Stimulated activated CD8-positive, alpha-beta memory T cell treated with anti-CD3 and anti-CD28 coated beads, Interleukin-7, amount 100 ng/mL, for 4 hours (primary cell): ENCODE measurements around the gene ATP6V0E2.
"Not testable (repeated sequence)": the region's sequence is repeated elsewhere in the genome, so short reads cannot be mapped to it uniquely, and the experiment has no call there.

ENCODE experiments used
- DNase-seq, 2 donors: peaks; one replicate each; pipeline ENCODE4 v3.0.0-alpha.2; 2020; ENCODE audit warnings: low read depth in 2 of 2

The ATP6V0E2 gene

DNA sequence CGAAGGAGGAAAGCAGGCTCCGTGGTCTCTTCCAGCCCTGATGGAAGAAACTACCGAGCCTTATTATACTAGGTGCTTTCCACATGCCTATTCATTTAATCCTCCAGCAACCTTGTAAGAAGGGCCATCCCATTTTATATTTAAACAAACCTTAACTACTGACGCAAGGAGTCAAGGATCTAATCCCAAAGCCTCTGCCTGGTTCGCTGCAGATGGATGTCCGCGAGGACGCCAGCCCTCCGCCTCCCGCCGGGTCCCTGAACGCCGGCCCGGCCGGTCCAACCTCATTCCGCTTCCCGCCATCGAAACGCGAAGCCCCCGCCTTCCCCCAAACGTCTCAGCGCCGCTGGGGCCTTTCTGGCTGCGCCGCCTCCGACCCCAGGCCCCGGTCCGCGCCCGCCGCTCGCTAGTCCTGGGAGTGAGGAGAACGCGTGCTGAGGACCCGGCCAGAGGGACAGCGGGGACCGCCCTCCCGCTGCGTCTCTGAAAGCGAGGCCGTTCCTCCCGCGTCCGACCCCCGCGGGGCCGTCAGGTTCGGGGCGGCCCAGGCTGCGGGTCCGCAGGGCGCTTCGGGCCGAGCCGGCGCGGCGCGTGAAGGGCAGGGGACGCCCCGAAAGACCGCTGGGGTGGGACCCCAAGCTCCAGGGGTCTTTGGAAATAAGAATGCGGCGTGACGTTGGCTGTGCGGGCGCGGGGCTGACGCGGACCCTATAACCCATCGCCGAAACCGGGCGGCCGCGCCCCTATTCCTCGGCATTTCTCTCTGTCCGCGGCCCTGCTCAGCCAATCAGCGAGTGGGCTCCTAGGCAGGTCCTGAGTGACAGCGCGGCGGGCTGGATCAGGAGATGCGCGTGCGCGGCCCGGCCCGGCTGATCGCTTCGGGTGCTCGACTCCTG lies at the start of gene ATP6V0E2:
Gene ATP6V0E2, plus strand, starts transcription at position 896 of the 896 bp plus-strand sequence. CDS start 97 bp downstream, outside the sequence.
- DNase-seq: peak; percentile 84 to 92

DNA sequence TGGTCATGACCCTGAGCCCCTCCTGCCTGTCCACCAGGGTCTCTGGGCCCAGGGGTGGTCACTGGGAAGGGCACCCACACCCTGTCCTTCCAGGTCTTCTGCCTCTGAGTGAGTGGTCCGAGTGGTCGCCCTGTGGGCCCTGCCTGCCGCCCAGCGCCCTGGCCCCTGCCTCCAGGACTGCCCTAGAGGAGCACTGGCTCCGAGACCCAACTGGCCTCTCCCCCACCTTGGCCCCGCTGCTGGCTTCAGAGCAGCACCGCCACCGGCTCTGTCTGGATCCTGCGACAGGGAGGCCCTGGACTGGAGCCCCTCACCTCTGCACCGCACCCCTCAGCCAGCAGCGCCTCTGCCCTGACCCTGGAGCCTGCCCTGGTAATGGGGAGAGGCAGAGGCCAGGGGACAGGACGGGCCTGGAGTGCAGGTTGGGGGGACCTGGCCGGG lies 49.4 kb upstream of the ATP6V0E2 start:
- DNase-seq: no peak

DNA sequence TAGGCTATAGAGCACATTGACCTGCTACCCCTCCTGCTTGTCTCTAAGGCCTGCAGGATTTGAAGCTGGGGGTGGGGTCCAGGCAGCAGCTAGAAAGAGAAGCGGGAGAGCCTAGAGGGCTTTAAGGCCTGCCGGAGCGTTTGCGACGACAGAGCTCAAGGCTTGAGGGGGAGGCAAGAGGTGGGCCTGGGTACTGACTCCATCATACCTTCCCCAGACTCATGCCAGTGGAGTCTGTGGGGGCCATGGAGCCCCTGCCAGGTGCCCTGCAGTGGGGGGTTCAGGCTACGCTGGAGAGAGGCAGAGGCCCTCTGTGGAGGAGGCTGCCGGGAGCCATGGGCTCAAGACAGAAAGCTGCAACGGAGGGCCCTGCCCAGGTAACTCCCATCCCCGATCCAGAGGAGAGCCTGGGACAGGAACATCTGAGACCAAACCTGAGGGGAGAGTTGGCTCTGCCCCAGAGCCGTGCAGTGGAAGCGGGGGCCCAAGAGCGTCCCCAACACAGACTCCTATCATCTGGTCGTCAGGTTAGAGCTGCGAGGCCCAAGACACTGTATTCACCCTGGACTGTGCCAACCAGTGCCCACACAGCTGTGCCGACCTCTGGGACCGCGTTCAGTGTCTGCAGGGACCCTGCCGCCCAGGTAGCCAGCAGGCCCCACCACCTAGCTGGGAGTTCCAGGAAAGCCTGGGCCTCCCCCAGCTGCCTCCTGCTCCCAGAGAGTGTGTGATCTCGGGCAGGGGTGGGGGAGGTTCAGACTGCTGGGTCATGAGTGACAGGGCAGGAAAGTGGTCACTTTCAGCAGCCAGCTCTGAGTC lies 48.8 kb upstream of the ATP6V0E2 start:
- no peak for DNase-seq

DNA sequence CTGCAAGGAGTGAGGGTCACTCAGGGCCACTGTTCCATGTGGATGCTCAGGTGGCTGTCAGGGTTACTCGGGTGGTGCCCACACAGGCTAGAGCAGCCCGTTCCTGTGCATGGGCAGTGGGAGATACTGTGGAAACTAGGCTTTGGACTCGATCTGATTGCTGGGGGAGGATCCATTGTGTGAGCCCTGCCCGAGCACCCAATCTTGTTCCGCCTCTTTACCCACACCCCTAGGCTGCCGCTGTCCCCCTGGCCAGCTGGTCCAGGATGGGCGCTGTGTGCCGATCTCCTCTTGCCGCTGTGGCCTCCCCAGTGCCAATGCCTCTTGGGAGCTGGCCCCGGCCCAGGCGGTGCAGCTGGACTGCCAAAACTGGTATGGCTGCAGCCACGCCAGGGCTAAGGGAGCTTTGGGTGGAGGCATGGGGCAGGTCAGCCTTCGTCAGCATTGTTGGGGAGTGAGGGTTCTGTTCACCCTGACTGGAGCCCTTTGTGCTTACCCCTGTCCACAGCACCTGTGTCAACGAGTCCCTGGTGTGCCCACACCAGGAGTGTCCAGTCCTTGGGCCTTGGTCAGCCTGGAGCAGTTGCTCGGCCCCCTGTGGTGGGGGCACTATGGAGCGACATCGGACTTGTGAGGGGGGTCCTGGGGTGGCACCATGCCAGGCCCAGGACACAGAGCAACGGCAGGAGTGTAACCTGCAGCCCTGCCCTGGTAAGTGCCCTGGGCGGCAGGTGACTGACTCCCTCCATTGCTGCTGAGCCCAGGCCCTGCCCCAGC lies 48.0 kb upstream of the ATP6V0E2 start:
- DNase-seq: no peak

DNA sequence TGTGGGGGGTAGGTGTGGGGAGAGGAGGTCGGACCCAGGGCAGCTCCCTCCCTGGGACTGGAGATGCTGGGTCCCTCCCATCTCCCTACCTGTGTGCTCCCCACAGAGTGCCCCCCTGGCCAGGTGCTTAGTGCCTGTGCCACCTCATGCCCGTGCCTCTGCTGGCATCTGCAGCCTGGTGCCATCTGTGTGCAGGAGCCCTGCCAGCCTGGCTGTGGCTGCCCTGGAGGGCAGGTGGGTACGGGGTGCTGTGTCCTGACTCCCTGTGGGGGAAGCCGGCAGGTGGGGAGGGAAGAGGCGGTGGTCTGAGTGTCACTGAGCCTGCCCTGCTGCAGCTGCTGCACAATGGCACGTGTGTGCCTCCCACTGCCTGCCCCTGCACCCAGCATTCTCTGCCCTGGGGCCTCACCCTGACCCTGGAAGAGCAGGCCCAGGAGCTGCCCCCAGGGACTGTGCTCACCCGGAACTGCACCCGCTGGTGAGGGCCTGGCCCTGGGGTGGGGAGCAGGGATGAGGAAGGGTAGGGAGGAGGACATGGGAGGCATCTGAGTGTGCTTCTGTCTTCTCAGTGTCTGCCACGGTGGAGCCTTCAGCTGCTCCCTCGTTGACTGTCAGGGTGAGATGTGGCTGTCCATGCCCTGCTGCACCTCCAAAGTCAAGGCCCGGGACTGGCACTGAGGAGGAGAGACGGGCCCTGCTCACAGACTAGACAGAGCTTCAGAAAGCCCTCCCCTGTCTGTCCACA lies 47.3 kb upstream of the ATP6V0E2 start:
- DNase-seq: no peak

DNA sequence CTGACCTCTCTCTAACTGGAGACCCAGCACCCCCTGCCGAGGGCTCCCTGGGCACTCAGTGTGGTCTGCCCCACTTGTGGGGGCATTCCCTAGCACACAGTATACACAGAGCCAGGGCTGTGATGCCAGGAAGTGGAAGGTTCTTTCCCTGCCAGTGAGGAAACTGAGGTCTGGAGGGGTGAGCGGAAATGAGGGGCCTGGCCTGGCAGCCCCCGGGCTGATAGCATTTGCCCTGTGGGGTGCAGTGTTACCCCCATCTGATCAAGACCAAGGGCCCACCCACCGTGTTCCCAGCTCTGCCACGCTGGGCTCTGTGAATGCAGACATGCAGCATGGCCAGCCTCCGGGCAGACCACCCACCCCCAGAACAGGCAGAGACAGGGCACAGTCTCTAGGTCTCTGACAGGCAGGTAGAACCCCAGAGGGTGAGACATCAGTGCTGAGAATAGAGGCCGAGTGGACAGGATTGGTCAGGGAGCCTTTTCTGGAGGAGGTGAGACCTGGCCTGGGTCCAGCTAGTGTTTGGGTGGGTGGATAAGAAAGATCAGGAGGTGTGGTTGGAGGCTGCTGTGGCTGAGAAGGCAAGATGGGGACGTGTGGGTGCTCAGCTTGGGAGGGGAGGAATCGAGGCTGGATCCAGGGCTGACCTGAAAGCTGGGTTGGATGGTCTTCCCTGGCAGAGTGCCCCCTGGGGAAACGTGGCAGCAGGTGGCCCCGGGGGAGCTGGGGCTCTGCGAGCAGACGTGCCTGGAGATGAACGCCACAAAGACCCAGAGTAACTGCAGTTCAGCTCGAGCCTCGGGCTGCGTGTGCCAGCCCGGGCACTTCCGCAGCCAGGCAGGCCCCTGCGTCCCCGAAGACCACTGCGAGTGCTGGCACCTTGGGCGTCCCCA lies 46.4 kb upstream of the ATP6V0E2 start:
- DNase-seq: no peak

DNA sequence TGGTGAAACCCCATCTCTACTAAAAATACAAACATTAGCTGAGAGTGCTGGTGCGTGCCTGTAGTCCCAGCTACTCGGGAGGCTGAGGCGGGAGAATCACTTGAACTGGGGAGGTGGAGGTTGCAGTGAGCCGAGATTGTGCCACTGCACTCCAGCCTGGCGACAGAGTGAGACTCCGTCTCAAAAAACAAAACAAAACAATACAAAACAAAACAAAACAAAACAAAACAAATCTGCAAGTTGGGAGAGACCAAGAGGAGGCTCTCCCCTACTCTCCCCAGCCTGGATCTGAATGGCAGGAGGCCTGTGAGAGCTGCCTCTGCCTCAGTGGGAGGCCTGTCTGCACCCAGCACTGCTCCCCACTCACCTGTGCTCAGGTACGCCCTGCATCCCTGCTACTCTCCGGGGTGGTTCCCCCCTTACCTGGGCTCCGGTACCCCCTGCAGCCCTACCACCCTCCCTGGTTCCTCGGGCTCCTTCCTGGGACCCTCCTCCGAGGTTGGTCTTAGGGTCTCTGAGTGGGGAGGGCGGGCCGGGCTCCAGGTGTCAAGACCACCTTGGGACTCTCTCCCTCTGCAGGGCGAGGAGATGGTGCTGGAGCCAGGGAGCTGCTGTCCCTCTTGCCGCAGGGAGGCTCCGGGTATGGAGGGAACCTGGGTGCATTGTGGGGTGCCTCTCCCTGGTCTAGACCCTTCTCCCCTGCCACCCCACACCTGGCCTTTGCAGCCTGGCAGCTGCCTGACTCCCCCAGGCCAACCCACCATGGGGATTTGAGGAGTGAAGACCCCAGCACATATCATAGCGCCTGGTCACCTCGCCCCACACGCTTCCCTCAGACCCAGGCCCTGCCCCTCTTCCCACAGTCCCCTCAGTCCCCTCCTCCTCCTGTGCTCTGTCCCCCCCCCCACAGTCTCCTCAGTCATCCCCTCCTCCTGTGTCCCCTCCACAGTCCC lies 45.1 kb upstream of the ATP6V0E2 start:
- DNase-seq: no peak

DNA sequence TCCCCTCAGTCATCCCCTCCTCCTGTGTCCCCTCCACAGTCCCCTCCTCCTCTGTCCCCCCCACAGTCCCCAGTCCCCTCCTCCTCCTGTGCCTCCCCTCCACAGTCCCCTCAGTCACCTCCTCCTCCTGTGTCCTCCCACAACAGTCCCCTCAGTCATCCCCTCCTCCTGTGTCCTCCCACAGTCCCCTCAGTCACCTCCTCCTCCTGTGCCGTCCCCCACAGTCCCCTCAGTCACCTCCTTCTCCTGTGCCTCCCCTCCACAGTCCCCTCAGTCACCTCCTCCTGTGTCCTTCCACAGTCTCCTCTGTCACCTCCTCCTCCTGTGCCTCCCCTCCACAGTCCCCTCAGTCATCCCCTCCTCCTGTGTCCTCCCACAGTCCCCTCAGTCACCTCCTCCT lies 43.2 kb upstream of the ATP6V0E2 start:
- not testable (repeated sequence) for DNase-seq

DNA sequence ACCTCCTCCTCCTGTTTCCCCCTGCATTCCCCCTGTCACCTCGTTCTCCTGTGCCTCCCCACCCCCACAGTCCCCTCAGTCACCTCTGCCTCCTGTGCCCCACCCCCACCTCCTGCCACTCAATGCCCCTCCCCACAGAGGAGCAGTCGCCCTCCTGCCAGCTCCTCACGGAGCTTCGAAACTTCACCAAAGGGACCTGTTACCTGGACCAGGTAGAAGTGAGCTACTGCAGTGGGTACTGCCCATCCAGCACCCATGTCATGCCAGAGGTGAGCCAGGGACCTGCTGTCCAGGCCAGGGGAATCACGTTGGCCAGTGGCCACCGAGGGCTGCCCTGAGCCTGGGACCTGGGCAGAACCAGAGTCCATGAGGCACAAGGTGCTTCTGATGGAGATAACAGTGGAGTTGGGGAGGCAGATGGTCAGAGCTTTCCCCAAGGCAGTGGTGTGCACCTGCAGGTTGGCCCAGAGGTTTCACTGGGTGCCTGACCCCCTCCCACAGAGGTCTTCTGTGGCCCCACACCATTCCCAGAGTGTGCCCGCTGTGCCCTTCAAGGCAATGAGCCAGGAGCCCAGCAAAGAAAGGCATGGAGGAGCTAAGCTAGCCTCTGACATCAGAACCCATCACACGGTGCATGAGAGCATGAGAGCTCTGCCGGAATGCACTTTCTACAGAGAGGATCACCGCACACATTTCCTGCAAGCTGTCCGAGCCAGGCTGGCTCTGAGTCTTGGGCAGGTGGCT lies 42.6 kb upstream of the ATP6V0E2 start:
- no peak for DNase-seq

DNA sequence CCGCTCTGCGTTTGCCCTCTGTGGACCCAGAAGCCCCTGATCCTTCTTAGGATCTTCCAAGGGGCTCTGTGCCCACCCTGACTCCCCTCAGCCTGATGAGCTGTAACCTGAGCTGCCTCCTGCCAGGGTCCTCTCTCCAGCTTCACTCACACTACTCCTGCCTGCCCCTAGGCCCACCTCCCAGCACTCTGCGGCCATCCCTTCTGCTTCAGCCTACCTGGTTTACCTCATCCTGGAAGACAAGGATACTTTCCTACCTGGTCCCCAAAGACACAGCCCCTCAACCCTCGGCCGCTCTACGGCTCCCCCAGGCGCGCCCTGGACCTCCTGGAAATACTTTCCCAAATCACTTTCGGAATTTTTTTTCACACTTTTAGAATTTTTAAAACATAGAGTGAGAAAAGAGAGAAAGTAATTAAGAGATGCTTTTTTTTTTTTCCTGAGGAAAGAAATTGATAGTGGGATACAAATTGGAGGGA lies 42.0 kb upstream of the ATP6V0E2 start:
- no peak for DNase-seq

DNA sequence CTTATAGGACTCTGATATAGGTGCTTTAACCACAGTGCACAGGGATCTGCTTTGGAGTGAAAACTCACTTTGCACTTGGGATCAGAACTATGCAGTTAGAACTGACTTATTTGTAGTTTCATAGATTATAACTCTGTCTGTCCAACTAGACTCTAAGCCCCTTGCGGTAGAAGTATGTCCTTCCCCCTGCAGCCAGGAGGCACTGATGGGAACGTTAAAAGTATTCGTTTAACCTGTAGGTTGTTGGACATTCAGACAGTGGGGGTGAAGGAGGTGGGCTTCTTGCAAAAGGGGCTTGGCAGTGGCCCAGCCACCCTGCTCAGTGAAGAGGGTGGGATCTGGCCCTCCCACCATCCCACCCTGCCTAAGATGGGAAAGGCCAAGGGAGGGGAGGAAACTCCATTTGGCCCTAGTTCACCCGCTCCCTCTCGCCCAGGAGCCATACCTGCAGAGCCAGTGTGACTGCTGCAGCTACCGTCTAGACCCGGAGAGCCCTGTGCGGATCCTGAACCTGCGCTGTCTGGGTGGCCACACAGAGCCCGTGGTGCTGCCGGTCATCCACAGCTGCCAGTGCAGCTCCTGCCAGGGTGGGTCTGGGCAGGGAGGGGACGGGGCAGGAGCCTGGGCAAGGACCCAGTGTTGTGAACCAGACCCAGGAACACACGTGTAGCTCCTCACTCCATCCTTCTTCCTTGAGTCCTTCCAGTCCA lies 41.3 kb upstream of the ATP6V0E2 start:
- DNase-seq: no peak

DNA sequence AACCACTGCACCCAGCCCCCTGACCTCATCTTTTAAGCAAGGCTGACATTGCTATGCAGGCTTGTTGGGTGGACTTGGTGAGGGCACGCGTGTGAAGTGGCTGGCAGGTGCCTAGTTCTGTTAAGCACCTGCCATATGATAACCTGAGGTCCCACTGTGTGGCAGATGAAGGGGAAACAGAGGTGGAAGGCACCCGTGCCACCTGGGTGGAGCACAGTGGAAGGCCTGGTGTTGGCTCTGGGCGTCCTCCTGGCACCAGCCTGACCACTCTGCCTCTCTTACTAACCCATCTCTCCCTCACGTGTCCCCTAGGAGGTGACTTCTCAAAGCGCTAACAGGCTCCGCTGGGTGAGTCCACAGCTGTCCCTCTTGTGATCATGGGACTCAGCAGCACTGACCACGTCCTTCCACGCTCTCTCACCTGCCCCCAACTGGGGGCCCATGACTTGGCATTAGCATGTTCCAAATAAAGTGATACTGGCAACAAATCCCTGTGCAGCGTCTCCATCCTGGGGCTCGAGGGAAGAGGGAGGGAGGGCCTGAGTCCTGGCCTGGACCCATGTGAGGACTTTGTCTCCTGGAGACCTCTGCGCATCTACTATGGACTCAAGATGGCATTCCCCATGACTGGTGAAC lies 40.2 kb upstream of the ATP6V0E2 start:
- no peak for DNase-seq

DNA sequence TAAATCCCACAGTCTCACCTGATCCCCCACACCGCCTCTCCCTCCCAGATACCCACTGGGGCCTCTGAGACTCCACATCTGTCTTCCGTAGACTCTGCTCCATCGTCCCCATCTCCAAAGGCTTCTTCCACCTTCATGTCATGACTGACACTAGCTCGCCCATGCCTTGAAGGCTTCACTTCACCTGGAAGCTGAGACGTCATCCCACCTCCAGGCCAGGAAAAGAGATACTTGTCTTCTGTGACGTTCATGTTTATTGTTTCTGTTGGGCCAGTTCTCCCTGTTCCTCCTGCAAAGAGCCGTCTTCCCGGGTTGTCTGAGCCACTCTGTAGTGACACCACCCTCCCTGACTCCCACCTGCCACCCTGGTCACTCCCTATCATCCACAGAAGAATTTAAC lies 39.2 kb upstream of the ATP6V0E2 start:
- no peak for DNase-seq

DNA sequence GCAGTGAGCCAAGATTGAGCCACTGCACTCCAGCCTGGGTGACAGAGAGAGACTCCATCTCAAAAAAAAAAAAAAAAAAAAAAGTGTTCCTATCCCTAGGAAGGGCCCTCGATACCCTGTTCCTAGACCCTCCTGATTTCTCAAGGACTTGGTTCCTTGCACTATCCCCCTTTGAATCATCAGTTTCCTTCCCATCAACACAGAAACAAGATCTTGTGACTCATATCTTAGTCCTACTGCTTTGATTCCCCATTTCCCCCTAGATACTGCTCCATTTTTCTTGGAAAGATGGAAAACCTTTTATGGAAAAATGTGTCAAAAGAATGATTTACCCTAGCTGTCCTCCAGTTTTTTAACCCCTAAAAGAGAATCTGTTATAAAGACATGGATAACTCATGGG lies 37.3 kb upstream of the ATP6V0E2 start:
- DNase-seq: no peak

DNA sequence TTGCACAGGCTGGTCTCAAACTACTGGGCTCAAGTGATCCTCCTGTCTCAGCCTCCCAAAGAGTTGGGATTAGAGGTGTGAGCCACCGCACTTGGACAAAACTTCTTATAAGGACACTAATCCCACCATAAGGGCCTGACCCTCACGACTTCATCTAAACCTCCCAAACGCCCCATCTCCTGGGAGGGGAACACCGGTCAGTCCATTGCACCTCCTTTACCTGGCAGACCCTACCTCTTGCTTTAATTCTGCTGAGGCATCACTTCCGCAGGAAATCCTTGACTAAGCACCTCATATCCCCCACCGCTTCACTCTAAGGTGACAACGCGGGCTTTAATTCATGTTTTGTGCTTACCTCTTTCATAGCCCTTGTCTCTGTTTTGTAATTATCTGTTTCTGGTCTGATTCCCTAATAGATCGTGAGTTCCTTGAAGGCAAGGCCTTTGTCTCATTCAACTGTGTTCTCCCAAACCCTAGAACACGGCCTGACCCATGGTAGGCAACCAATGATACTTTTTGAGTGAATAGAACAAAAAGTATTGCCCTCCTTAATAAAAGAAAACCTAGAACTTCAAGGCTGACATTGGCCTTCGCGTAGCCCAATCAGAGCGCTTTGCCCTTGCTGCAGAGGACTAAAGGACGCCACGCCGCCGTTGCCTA lies 36.1 kb upstream of the ATP6V0E2 start:
- no peak for DNase-seq

DNA sequence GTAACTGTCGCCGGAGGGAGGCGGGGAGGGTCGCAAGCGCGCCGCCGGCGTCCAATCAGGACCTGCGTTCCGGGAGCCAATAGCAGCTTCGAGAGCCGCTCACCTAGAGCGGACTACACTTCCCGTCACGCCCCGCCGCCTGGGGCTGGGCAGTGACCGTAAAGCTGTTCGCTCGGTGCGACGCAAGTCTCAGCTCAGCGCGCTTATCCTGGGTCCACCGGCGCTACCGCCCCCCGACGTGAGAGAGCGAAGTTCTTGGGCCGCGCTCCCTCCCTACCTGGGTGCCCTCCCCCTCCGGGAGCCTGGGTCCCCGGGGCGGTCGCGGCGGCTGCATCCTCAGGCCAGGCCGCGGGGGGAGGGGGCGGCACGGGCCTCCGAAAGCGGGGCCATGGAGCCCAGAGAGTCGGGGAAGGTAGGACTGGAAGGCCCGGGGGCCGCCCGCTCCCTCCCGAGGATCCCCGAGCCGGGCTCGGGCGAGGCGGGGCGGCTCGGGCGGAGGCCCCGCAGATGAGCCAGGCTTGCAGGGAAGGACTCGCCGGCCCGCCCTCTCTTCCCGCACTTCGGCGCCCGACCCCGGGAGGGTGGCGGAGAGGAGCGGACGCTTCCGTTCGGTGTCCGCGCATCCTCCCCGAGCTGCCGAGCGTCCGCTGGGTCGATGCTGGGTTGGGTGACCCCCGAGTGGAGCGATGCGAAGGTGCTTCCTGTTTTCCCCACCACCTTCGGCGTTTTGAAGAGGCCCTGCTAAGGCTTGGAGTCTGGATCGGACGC lies 35.4 kb upstream of the ATP6V0E2 start, which contains the start of gene ZNF862:
Gene ZNF862, plus strand, starts transcription at position 152 of the 768 bp plus-strand sequence. Its CDS starts 237 bp downstream, at position 389.
- peak; percentile 91 to 97 for DNase-seq
